HFF-Myc (cell line): Measurements from ENCODE around the gene TIMELESS.

Experiments used
- DNase-seq: peaks from one replicate; pipeline ENCODE4 v3.0.0-alpha.2; 2011; ENCODE audit warnings: low read depth; ENCODE audit errors: extremely low read depth
- H3K4me3 ChIP-seq: replicated peaks from 2 replicates; pipeline ENCODE4 v1.5.1; 2011; ENCODE audit warnings: low read depth, mild to moderate bottlenecking, control low read depth, low read length
- CTCF ChIP-seq: IDR thresholded peaks from 2 replicates; pipeline ENCODE4 v1.5.1; 2012; ENCODE audit warnings: mild to moderate bottlenecking, low read depth, low read length, control low read depth; ENCODE audit errors: missing control alignments

TIMELESS gene

DNA sequence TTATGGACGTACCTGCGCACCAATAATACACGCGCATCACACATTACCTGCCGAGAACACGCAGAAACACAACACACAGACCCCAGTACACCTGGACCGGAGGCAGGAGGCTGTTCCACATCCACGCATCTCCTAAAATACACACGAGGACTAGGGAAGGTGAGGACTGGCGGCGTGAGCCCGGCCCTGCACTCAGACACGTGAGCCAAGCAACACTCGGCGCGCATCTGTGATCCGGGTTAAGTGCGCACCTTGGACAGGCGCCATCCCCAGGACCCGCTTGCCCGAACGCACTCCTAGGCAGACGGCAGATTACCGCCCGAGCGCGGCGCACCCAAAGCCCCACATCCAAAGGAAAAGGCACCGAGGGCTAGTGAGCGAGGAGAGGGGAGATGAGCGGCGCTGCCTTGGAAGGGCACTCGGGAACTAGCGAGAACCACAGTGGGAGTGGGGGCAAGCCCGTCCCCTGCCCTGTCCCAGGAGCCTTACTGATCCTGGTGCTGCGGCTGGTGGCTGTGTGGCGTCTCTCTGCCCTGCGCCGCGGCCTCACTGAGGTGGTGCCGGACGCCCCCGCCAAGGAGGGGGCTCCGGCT, 38.3 kb upstream of the TIMELESS start:
- H3K4me3 ChIP-seq: peak overlapping the region; percentile 48
- DNase-seq: no peak
- TF ChIP-seq CTCF: no peak

- TF ChIP-seq CTCF: no peak
- H3K4me3 ChIP-seq: no peak overlapping the region
- no peak for DNase-seq
Measured at GRCh38 chr12:56486694-56487093, 37.5 kb upstream of the TIMELESS start.

- TF ChIP-seq CTCF: no peak
Measured at GRCh38 chr12:56484566-56484965, 35.3 kb upstream of the TIMELESS start.

DNA sequence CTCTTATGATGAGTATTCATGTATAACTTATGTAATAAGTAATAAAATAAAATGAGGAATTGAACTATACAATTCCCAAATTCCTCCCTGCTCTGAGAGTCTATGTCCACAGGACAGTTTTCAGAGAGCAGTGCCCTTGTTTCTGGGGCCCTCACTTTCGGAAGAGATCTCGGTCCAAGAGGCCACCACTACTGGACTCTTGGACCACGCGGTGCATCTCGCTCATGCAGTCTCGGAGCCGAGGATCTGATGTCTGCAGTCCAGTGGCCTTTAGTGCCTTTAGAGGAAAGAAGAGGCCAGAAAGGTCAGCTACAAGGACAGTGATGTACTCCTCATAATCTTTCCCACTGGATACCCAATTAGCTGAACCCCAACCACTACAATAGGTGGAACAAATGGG, 30.4 kb upstream of the TIMELESS start:
- no peak for DNase-seq
- H3K4me3 ChIP-seq: no peak overlapping the region
- TF ChIP-seq CTCF: no peak

More at GRCh38 chr12:56484566-56484965, 35.3 kb upstream of the TIMELESS start:
- H3K4me3 ChIP-seq: no peak overlapping the region
- DNase-seq: no peak

DNA sequence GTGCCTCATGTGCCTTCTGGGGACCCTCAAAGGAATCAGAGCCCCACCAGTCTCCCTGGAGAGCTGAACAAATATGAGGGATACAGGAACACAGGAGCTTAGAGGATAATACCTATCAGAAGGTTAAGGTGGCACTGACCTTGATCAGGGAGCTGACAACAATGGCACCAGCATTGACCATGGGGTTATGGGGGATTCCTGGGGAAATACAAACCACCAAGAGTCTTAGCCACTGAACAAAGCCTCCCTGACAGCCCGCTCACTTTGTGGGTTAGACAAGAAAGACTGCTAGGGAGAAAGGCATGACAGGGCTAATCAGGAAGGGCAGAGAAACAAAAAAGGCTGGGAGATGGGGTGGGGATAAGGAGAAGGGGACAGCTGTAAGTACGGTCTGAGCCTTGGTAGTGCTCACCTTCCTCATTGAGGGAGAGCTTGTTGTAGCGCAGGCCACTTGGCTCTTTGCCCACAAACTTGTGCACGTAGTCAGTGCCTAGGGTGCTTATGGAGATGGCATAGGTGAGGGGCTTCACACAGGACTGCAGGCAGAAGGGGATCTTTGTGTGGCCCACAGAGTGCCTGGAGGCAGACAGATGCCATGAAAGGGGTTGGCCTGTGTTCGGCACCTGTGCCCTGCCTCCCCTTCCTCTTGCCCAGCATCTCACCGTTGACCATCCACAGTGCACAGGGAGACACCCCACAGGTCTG, 28.4 kb upstream of the TIMELESS start:
- TF ChIP-seq CTCF: no peak
- no peak overlapping the region for H3K4me3 ChIP-seq
- DNase-seq: no peak

DNA sequence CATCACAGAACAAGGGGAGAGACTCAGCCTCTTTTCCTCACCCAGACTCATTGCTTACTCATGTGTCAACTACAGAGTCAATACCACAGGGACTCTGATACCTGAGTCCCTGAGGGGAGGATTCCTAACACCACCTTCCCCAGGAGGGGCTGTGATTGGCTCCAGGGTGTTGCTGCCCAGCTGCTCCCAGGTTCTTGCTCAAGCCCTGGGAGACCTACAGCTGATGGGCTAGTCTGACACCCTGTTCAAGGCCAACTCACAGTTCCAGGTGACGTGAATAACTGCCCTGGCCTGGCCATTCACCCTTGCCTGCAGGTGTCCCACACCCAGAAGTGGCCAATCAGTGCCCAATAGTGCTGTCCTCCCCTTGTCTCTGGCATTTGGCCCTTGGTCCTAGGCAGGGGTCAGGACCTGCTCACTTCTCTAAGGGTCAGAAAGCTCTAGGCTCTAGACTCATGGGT, 27.8 kb upstream of the TIMELESS start:
- DNase-seq: no peak
- H3K4me3 ChIP-seq: no peak overlapping the region
- TF ChIP-seq CTCF: no peak
